ENCODE measurements around the gene ANO9.

The ANO9 gene

GRCh38 chr11:371716-372590 is 69.9 kb downstream of the ANO9 start:
- TF ChIP-seq CTCF (IDR thresholded peaks at IDR 0.05; ENCODE audit: low read depth, low read length, missing control alignments): no peak
- no peak overlapping the region for H3K4me3 ChIP-seq (replicated peaks; ENCODE audit: low read depth, low read length)
- no peak for DNase-seq (ENCODE audit: extremely low read depth, low read depth)

GRCh38 chr11:371051-371450 is 70.8 kb downstream of the ANO9 start:
- no peak for DNase-seq (ENCODE audit: extremely low read depth, low read depth)
- no peak overlapping the region for H3K4me3 ChIP-seq (replicated peaks; ENCODE audit: low read depth, low read length)
- TF ChIP-seq CTCF (IDR thresholded peaks at IDR 0.05; ENCODE audit: low read depth, low read length, missing control alignments): no peak

GRCh38 chr11:370070-370941 is 71.5 kb downstream of the ANO9 start:
- TF ChIP-seq CTCF (IDR thresholded peaks at IDR 0.05; ENCODE audit: low read depth, low read length, missing control alignments): no peak
- peak overlapping the region; percentile 56 for H3K4me3 ChIP-seq (replicated peaks; ENCODE audit: low read depth, low read length)
- DNase-seq (ENCODE audit: extremely low read depth, low read depth): no peak

DNA sequence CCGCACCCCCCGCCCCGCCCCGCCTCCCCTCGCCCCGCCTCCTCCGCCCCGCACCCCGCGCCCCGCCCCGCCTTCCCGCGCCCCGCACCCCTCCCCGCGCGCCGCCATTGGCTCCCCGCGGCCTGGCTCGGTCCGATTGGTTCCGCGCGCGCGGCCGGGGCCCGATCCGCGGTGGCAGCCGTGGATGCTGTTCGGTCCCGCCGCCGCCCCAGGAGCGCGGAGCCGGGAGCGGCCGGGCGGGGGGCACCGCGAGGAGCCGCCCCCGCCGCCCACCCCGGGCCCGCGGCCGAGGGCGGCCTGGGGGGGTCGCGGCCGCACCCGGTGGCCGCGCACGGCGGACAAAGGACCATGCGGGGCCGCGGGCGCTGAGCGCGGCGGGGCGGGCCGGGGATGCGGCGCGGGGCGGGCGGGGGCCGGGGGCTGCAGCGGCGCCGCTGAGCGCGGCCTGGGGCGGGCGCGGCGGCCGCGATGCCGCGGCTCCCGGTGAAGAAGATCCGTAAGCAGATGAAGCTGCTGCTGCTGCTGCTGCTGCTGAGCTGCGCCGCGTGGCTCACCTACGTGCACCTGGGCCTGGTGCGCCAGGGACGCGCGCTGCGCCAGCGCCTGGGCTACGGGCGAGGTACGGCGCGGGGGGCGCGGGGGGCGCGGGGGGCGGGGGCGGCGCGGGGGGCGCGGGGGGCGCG is 72.3 kb downstream of the ANO9 start, which contains the start of gene B4GALNT4:
TSS of gene B4GALNT4 (plus strand) at position 164 of the 683 bp plus-strand sequence. CDS start at position 469, 305 bp downstream.
- TF ChIP-seq CTCF (IDR thresholded peaks at IDR 0.05; ENCODE audit: low read depth, low read length, missing control alignments): no peak
- peak within 1 kb of the TSS; percentile 56 for H3K4me3 ChIP-seq (replicated peaks; ENCODE audit: low read depth, low read length)
- DNase-seq (ENCODE audit: extremely low read depth, low read depth): no peak

DNA sequence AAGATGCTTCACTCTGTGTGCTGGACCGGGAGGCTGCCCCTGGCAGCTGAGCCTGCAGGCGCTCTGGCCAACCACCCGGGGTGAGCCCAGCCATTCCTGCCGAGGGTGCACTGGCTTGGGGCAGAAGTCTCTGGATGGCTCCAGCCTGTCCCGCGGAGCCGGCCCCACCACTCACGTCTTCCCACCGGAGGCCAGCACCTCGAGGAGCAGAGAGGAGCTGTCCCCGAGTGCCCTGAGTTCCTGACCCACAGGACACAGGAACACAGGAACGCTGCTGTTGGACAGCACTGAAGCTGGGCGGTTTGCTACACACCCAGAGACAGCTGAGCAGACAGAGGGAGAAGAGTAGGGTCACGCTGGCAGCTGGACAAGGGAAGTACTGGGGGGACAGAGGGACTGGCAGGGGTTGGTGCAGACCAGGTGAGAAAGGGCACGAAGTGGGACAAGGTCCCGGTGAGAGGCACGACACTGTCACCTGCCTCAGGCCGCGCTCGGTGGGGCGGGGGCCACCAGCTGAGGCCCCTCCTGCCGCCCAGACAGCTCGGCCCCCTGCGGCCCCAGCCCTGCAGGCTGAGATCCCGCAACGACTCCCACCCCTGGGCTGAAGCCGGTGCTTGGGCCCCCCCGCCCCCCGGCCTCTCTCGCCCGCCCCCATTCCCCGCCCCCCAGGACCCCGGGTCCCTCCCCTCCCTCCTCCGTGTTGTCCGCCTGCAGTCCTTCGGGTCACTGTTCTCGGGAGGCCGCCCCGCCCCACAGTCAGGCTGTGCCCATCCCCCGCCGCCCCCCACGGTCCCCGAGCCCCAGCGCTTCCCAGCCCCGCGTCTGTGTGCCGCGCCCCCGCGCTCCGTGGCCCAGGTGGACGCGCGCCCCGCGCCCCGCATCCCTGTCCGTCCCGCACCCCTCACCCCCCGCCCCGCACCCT is 73.1 kb downstream of the ANO9 start:
- no peak overlapping the region for H3K4me3 ChIP-seq (replicated peaks; ENCODE audit: low read depth, low read length)
- DNase-seq (ENCODE audit: extremely low read depth, low read depth): no peak
- no peak for TF ChIP-seq CTCF (IDR thresholded peaks at IDR 0.05; ENCODE audit: low read depth, low read length, missing control alignments)

Measured in HFF-Myc (cell line).